Measurements from ENCODE around the gene TUBB4A. TPM values are rescaled to one million over a fixed set of nuclear protein-coding genes. Genes with fewer than 3 reads are reported as not detected.

The TUBB4A gene
- polyA plus RNA-seq, 1 donor, result 7.3 TPM

- Histone ChIP-seq H3K27ac (ENCODE audit: low read length) (no peak overlapping the region), H3K4me3 (ENCODE audit: low read length) (no peak overlapping the region), H3K4me1 (ENCODE audit: control insufficient read depth, insufficient read depth, low read length) (peaks cover 6% of the 10 kb centered on the region), H3K36me3 (ENCODE audit: control insufficient read depth, insufficient read depth, low read length) (peaks cover 30% of the 10 kb centered on the region), H3K9me3 (ENCODE audit: control insufficient read depth, low read depth, low read length) (peaks cover 9% of the 10 kb centered on the region), H3K27me3 (ENCODE audit: control insufficient read depth, insufficient read depth, low read length) (no peaks in the 10 kb centered on the region)
- WGBS (ENCODE audit: insufficient coverage, low lambda C conversion rate), result no CpG with 5 or more reads among the region's 15 CpGs
- DNase-seq, result no peak
These were observed 46.2 kb downstream of the TUBB4A start for GRCh38 chr19:6455924-6456323.

- Histone ChIP-seq H3K4me1 (ENCODE audit: control insufficient read depth, insufficient read depth, low read length) (peaks cover 5% of the 10 kb centered on the region), H3K36me3 (ENCODE audit: control insufficient read depth, insufficient read depth, low read length) (peaks cover 32% of the 10 kb centered on the region), H3K4me3 (ENCODE audit: low read length) (no peak overlapping the region), H3K27ac (ENCODE audit: low read length) (no peak overlapping the region), H3K27me3 (ENCODE audit: control insufficient read depth, insufficient read depth, low read length) (no peaks in the 10 kb centered on the region), H3K9me3 (ENCODE audit: control insufficient read depth, low read depth, low read length) (peaks cover 9% of the 10 kb centered on the region)
- DNase-seq, result no peak
- WGBS (ENCODE audit: insufficient coverage, low lambda C conversion rate), result 86% methylated on average over 1 of the region's 11 CpGs
These were observed 48.1 kb downstream of the TUBB4A start for GRCh38 chr19:6453951-6454565.

- WGBS (ENCODE audit: insufficient coverage, low lambda C conversion rate), result no CpG with 5 or more reads among the region's 2 CpGs
- Histone ChIP-seq H3K27ac (ENCODE audit: low read length) (no peak overlapping the region), H3K27me3 (ENCODE audit: control insufficient read depth, insufficient read depth, low read length) (no peaks in the 10 kb centered on the region), H3K9me3 (ENCODE audit: control insufficient read depth, low read depth, low read length) (peaks cover 9% of the 10 kb centered on the region), H3K4me1 (ENCODE audit: control insufficient read depth, insufficient read depth, low read length) (no peaks in the 10 kb centered on the region), H3K36me3 (ENCODE audit: control insufficient read depth, insufficient read depth, low read length) (peaks cover 32% of the 10 kb centered on the region), H3K4me3 (ENCODE audit: low read length) (no peak overlapping the region)
- DNase-seq, result no peak
These were observed 49.2 kb downstream of the TUBB4A start for GRCh38 chr19:6452899-6453298.

GRCh38 chr19:6452223-6452614 lies 49.9 kb downstream of the TUBB4A start:
- H3K27ac ChIP-seq (ENCODE audit: low read length), result no peak overlapping the region
- peaks cover 9% of the 10 kb centered on the region for H3K9me3 ChIP-seq (ENCODE audit: control insufficient read depth, low read depth, low read length)
- no peaks in the 10 kb centered on the region for H3K4me1 ChIP-seq (ENCODE audit: control insufficient read depth, insufficient read depth, low read length)
- no peaks in the 10 kb centered on the region for H3K27me3 ChIP-seq (ENCODE audit: control insufficient read depth, insufficient read depth, low read length)
- H3K36me3 ChIP-seq (ENCODE audit: control insufficient read depth, insufficient read depth, low read length), result peaks cover 29% of the 10 kb centered on the region
- no peak for DNase-seq
- no CpG with 5 or more reads among the region's 19 CpGs for WGBS (ENCODE audit: insufficient coverage, low lambda C conversion rate)
- no peak overlapping the region for H3K4me3 ChIP-seq (ENCODE audit: low read length)

GRCh38 chr19:6451583-6452222 lies 50.4 kb downstream of the TUBB4A start:
- DNase-seq, result no peak
- WGBS (ENCODE audit: insufficient coverage, low lambda C conversion rate), result no CpG with 5 or more reads among the region's 7 CpGs
- no peak overlapping the region for H3K4me3 ChIP-seq (ENCODE audit: low read length)
- no peaks in the 10 kb centered on the region for H3K4me1 ChIP-seq (ENCODE audit: control insufficient read depth, insufficient read depth, low read length)
- no peaks in the 10 kb centered on the region for H3K27me3 ChIP-seq (ENCODE audit: control insufficient read depth, insufficient read depth, low read length)
- H3K9me3 ChIP-seq (ENCODE audit: control insufficient read depth, low read depth, low read length), result peaks cover 9% of the 10 kb centered on the region
- peaks cover 29% of the 10 kb centered on the region for H3K36me3 ChIP-seq (ENCODE audit: control insufficient read depth, insufficient read depth, low read length)
- no peak overlapping the region for H3K27ac ChIP-seq (ENCODE audit: low read length)

GRCh38 chr19:6450166-6450565 lies 51.9 kb downstream of the TUBB4A start:
- DNase-seq, result no peak
- H3K4me3 ChIP-seq (ENCODE audit: low read length), result no peak overlapping the region
- WGBS (ENCODE audit: insufficient coverage, low lambda C conversion rate), result no CpG with 5 or more reads among the region's 5 CpGs
- no peaks in the 10 kb centered on the region for H3K27me3 ChIP-seq (ENCODE audit: control insufficient read depth, insufficient read depth, low read length)
- H3K36me3 ChIP-seq (ENCODE audit: control insufficient read depth, insufficient read depth, low read length), result peaks cover 26% of the 10 kb centered on the region
- H3K27ac ChIP-seq (ENCODE audit: low read length), result no peak overlapping the region
- peaks cover 11% of the 10 kb centered on the region for H3K9me3 ChIP-seq (ENCODE audit: control insufficient read depth, low read depth, low read length)
- H3K4me1 ChIP-seq (ENCODE audit: control insufficient read depth, insufficient read depth, low read length), result no peaks in the 10 kb centered on the region

- Histone ChIP-seq H3K4me3 (ENCODE audit: low read length) (no peak overlapping the region), H3K27me3 (ENCODE audit: control insufficient read depth, insufficient read depth, low read length) (no peaks in the 10 kb centered on the region), H3K27ac (ENCODE audit: low read length) (no peak overlapping the region), H3K4me1 (ENCODE audit: control insufficient read depth, insufficient read depth, low read length) (no peaks in the 10 kb centered on the region), H3K36me3 (ENCODE audit: control insufficient read depth, insufficient read depth, low read length) (peaks cover 14% of the 10 kb centered on the region), H3K9me3 (ENCODE audit: control insufficient read depth, low read depth, low read length) (peaks cover 2% of the 10 kb centered on the region)
- no CpG with 5 or more reads among the region's 3 CpGs for WGBS (ENCODE audit: insufficient coverage, low lambda C conversion rate)
- DNase-seq, result no peak
These were observed 54.1 kb downstream of the TUBB4A start for GRCh38 chr19:6448045-6448444.

GRCh38 chr19:6446452-6446851 lies 55.7 kb downstream of the TUBB4A start:
- no peak for DNase-seq
- H3K36me3 ChIP-seq (ENCODE audit: control insufficient read depth, insufficient read depth, low read length), result peaks cover 7% of the 10 kb centered on the region
- no CpG with 5 or more reads among the region's 3 CpGs for WGBS (ENCODE audit: insufficient coverage, low lambda C conversion rate)
- no peak overlapping the region for H3K4me3 ChIP-seq (ENCODE audit: low read length)
- no peaks in the 10 kb centered on the region for H3K27me3 ChIP-seq (ENCODE audit: control insufficient read depth, insufficient read depth, low read length)
- peaks cover 2% of the 10 kb centered on the region for H3K9me3 ChIP-seq (ENCODE audit: control insufficient read depth, low read depth, low read length)
- H3K4me1 ChIP-seq (ENCODE audit: control insufficient read depth, insufficient read depth, low read length), result no peaks in the 10 kb centered on the region
- H3K27ac ChIP-seq (ENCODE audit: low read length), result no peak overlapping the region

Other genes with a start within 250 kb of the TUBB4A start
- 44.3 TPM for gene MLLT1, start 222.3 kb downstream of the TUBB4A start, polyA plus RNA-seq
- gene ACER1, start 168.7 kb downstream of the TUBB4A start, polyA plus RNA-seq, result 0.04 TPM
- gene CLPP, start 140.8 kb downstream of the TUBB4A start, polyA plus RNA-seq, result 49.3 TPM
- gene ALKBH7, start 129.5 kb downstream of the TUBB4A start, polyA plus RNA-seq, result 97.9 TPM
- gene PSPN, start 126.4 kb downstream of the TUBB4A start, polyA plus RNA-seq, result 2.5 TPM
- gene GTF2F1, start 109.1 kb downstream of the TUBB4A start, polyA plus RNA-seq, result 99.4 TPM
- 238 TPM for gene KHSRP, start 77.5 kb downstream of the TUBB4A start, polyA plus RNA-seq
- gene SLC25A41, start 68.5 kb downstream of the TUBB4A start, polyA plus RNA-seq, result 0.36 TPM
- gene SLC25A23, start 42.5 kb downstream of the TUBB4A start, polyA plus RNA-seq, result 27.9 TPM
- 41.7 TPM for gene CRB3, start 38.0 kb downstream of the TUBB4A start, polyA plus RNA-seq
- 40.4 TPM for gene DENND1C, start 20.5 kb downstream of the TUBB4A start, polyA plus RNA-seq
- 0.19 TPM for gene TNFSF9, start 28.7 kb upstream of the TUBB4A start, polyA plus RNA-seq
- not detected for gene CD70, start 88.8 kb upstream of the TUBB4A start, polyA plus RNA-seq
- 1.1 TPM for gene TNFSF14, start 167.9 kb upstream of the TUBB4A start, polyA plus RNA-seq
- gene C3, start 218.3 kb upstream of the TUBB4A start, polyA plus RNA-seq, result 79.1 TPM
- gene GPR108, start 235.3 kb upstream of the TUBB4A start, polyA plus RNA-seq, result 56.4 TPM
- 96.0 TPM for gene TRIP10, start 237.4 kb upstream of the TUBB4A start, polyA plus RNA-seq

Data from large intestine (tissue), 3 donors.